HepG2 (cell line): ENCODE results near the gene DUS1L. TPM values are rescaled to one million over a fixed set of nuclear protein-coding genes. Genes with fewer than 3 reads are reported as not detected.

ENCODE experiments used
- AGO1 ChIP-seq: fragments of 200-400 bp; formaldehyde crosslinking; IDR thresholded peaks from 2 replicates; pipeline ENCODE4 v1.6.1; 2017; ENCODE audit warnings: mild to moderate bottlenecking, low read depth, low read length, moderate library complexity; ENCODE audit not compliant: poor library complexity, severe bottlenecking
- ARID2 ChIP-seq: sonication (generic); formaldehyde crosslinking; IDR thresholded peaks from 2 replicates; pipeline ENCODE4 v1.8.1; 2022; ENCODE audit warnings: mild to moderate bottlenecking, missing genetic modification reagents, borderline replicate concordance
- ATF7 ChIP-seq, 2 experiments: fragments of 450-650 bp in 1 of 2; sonication (generic) in 1 of 2; formaldehyde crosslinking in 1 of 2; IDR thresholded peaks; 2 replicates each; pipeline versions ENCODE4 v1.4.0 to v1.6.1; 2016 to 2020; ENCODE audit warnings: antibody characterized with exemption in 1 of 2, mild to moderate bottlenecking in 1 of 2, missing genetic modification reagents in 1 of 2
- FLYWCH1 ChIP-seq: sonication (generic); formaldehyde crosslinking; IDR thresholded peaks from 2 replicates; pipeline ENCODE4 v1.8.1; 2023; ENCODE audit warnings: mild to moderate bottlenecking, missing genetic modification reagents
- FOXM1 ChIP-seq: sonication (generic); formaldehyde crosslinking; IDR thresholded peaks from 2 replicates; pipeline ENCODE4 v1.5.0; 2020; ENCODE audit warnings: missing genetic modification reagents
- HES4 ChIP-seq: sonication (generic); formaldehyde crosslinking; IDR thresholded peaks from 2 replicates; pipeline ENCODE4 v1.9.0; 2021; ENCODE audit warnings: mild to moderate bottlenecking, missing genetic modification reagents, borderline replicate concordance
- POLR2AphosphoS5 ChIP-seq: IDR thresholded peaks from 2 replicates; pipeline ENCODE4 v1.6.1; 2012; ENCODE audit warnings: low read depth, low read length
- PRDM4 ChIP-seq: sonication (generic); formaldehyde crosslinking; IDR thresholded peaks from 2 replicates; pipeline ENCODE4 v1.9.0; 2021; ENCODE audit warnings: missing genetic modification reagents, borderline replicate concordance
- PRMT3 ChIP-seq: sonication (generic); formaldehyde crosslinking; IDR thresholded peaks from 2 replicates; pipeline ENCODE4 v1.8.1; 2022; ENCODE audit warnings: low read depth, mild to moderate bottlenecking, moderate library complexity, missing genetic modification reagents, borderline replicate concordance
- REST ChIP-seq, 2 experiments: IDR thresholded peaks; 2 replicates each; pipeline ENCODE4 v1.6.1; 2011 to 2012; ENCODE audit warnings: low read length in 2 of 2, borderline replicate concordance in 1 of 2, low read depth in 1 of 2, mild to moderate bottlenecking in 1 of 2, moderate library complexity in 1 of 2
- TBX3 ChIP-seq: fragments of 450-650 bp; IDR thresholded peaks from 2 replicates; pipeline ENCODE4 v1.6.1; 2017; ENCODE audit warnings: antibody characterized with exemption, mild to moderate bottlenecking, inconsistent platforms, borderline replicate concordance
- THAP7 ChIP-seq: sonication (generic); formaldehyde crosslinking; IDR thresholded peaks from 2 replicates; pipeline ENCODE4 v1.8.1; 2023; ENCODE audit warnings: mild to moderate bottlenecking, missing genetic modification reagents
- ZC3H13 ChIP-seq: sonication (generic); formaldehyde crosslinking; IDR thresholded peaks from 2 replicates; pipeline ENCODE4 v1.8.1; 2023; ENCODE audit warnings: mild to moderate bottlenecking, missing genetic modification reagents, moderate library complexity
- ZFX ChIP-seq: sonication (generic); formaldehyde crosslinking; IDR thresholded peaks from 2 replicates; pipeline ENCODE4 v1.4.0; 2020; ENCODE audit warnings: mild to moderate bottlenecking, low read depth, missing genetic modification reagents, moderate library complexity
- ZNF329 ChIP-seq: sonication (generic); formaldehyde crosslinking; IDR thresholded peaks from 2 replicates; pipeline ENCODE4 v1.9.0; 2021; ENCODE audit warnings: low read depth, mild to moderate bottlenecking, missing genetic modification reagents
- ZNF367 ChIP-seq: sonication (generic); formaldehyde crosslinking; IDR thresholded peaks from 2 replicates; pipeline ENCODE4 v1.4.0; 2020; ENCODE audit warnings: missing genetic modification reagents, borderline replicate concordance
- ZNF552 ChIP-seq: sonication (generic); formaldehyde crosslinking; IDR thresholded peaks from 2 replicates; pipeline ENCODE4 v1.9.0; 2022; ENCODE audit warnings: missing genetic modification reagents, mild to moderate bottlenecking, borderline replicate concordance
- ZNF556 ChIP-seq: sonication (generic); formaldehyde crosslinking; IDR thresholded peaks from 2 replicates; pipeline ENCODE4 v1.4.0; 2020; ENCODE audit warnings: mild to moderate bottlenecking, missing genetic modification reagents, borderline replicate concordance
- polyA plus RNA-seq, 8 experiments: library from polyadenylated mRNA; depleted of rRNA in 3 of 8; stranded (reverse) in 7 of 8; unstranded in 1 of 8; fragments of >200 nt; fragmentation: Illumina TruSeq in 4 of 8; extraction: Trizol in 4 of 8; gene quantifications; 2 replicates each; pipeline versions ENCODE4 v1.2.1 to v1.2.3, GENCODE V29; 2011 to 2016; ENCODE audit warnings: low read depth in 4 of 8, missing spikeins in 1 of 8, mixed read lengths in 1 of 8; ENCODE audit not compliant: insufficient read depth in 1 of 8
- total RNA-seq, 5 experiments: library from RNA; depleted of rRNA; stranded (reverse); fragments of >200 nt; fragmentation: Illumina TruSeq; extraction: Trizol; gene quantifications; 2 replicates each; pipeline ENCODE4 v1.2.3, GENCODE V29; 2016; ENCODE audit warnings: low read depth in 1 of 5

The DUS1L gene
- total and polyA plus RNA-seq, 2 of the 13 experiments (the other 11 are each of a cell fraction or from before 2014, with no cell fraction given): 81.0 to 109 TPM

- TF ChIP-seq REST (IDR thresholded peaks at IDR 0.05; ENCODE audit: borderline replicate concordance in 1 of 2, low read depth in 1 of 2, low read length in 2 of 2): no peak
- no peak for TF ChIP-seq FLYWCH1 (CRISPR knock-in tag)
- no peak for TF ChIP-seq ZNF556
- no peak for TF ChIP-seq PRMT3
- TF ChIP-seq ATF7 (IDR thresholded peaks at IDR 0.05): no peak
- TF ChIP-seq ATF7 (CRISPR knock-in tag; IDR thresholded peaks at IDR 0.05): 0 out of 2 replicates have a peak, but pooled peaks have one; percentile 54
- TF ChIP-seq POLR2AphosphoS5: 0 out of 2 replicates have a peak, but pooled peaks have one; percentile 8
- TF ChIP-seq ARID2 (CRISPR knock-in tag): 0 out of 2 replicates have a peak, but pooled peaks have one; percentile 10
- no peak for TF ChIP-seq THAP7
- no peak for TF ChIP-seq ZFX (CRISPR knock-in tag)
- TF ChIP-seq ZC3H13 (CRISPR knock-in tag): no peak
- peak; percentile 68 for TF ChIP-seq AGO1
- TF ChIP-seq FOXM1: no peak
- no peak for TF ChIP-seq ZNF329 (CRISPR knock-in tag)
- TF ChIP-seq PRDM4: no peak
- TF ChIP-seq HES4: no peak
- no peak for TF ChIP-seq ZNF367 (CRISPR knock-in tag)
- no peak for TF ChIP-seq TBX3
- no peak for TF ChIP-seq ZNF552 (CRISPR knock-in tag)
Observed at GRCh38 chr17:82012261-82012639, 53.4 kb downstream of the DUS1L start (continued).
